Keratinocyte (primary cell): ENCODE measurements around the gene KMT5C. TPM values are rescaled to one million over a fixed set of nuclear protein-coding genes. Genes with fewer than 3 reads are reported as not detected.
A peak's percentile ranks its signal among the peaks of the same experiment; 100 is the strongest.

Experiments used
- DNase-seq: peaks from one replicate; pipeline ENCODE4 v3.0.0-alpha.2; 2011; ENCODE audit warnings: low read depth, missing footprints, low spot score
- FAIRE-seq: peaks from 2 replicates; lab custom pipeline; 2011; peaks lifted over from hg19 to GRCh38; lab: Jason Lieb, UNC
- H2AFZ ChIP-seq: 2 replicates; pipeline ENCODE4 v1.6.0; 2012; ENCODE audit warnings: low read length, control low read depth, inconsistent platforms; ENCODE audit not compliant: control insufficient read depth
- H3K27ac ChIP-seq: 2 replicates; pipeline ENCODE4 v1.5.1; 2011; ENCODE audit warnings: low read length; ENCODE audit not compliant: control insufficient read depth, insufficient read depth
- H3K27me3 ChIP-seq: 3 replicates; pipeline ENCODE4 v1.6.0; 2011; ENCODE audit warnings: low read length; ENCODE audit not compliant: control insufficient read depth, insufficient read depth; ENCODE audit errors: extremely low read depth
- H3K36me3 ChIP-seq, 2 experiments: 2 replicates in 1 of 2; 3 replicates in 1 of 2; pipeline ENCODE4 v1.5.1; 2011; ENCODE audit warnings: low read length in 2 of 2, mild to moderate bottlenecking in 1 of 2; ENCODE audit not compliant: control insufficient read depth in 2 of 2, insufficient read depth in 2 of 2; ENCODE audit errors: extremely low read depth in 1 of 2
- H3K4me1 ChIP-seq: 3 replicates; pipeline ENCODE4 v1.5.1; 2011; ENCODE audit warnings: low read length; ENCODE audit not compliant: control insufficient read depth, insufficient read depth; ENCODE audit errors: extremely low read depth
- H3K4me2 ChIP-seq: 3 replicates; pipeline ENCODE4 v1.6.0; 2011; ENCODE audit warnings: low read depth, low read length; ENCODE audit not compliant: control insufficient read depth, insufficient read depth; ENCODE audit errors: extremely low read depth
- H3K4me3 ChIP-seq, 3 experiments: fragments of 200-600 bp in 1 of 3; sonication (generic) in 1 of 3; 2 replicates in 2 of 3; 3 replicates in 1 of 3; pipeline ENCODE4 v1.5.1; 2011 to 2016; ENCODE audit warnings: low read length in 3 of 3, mild to moderate bottlenecking in 3 of 3, control low read depth in 2 of 3, inconsistent platforms in 1 of 3, low read depth in 1 of 3, mixed read lengths in 1 of 3, mixed run types in 1 of 3, moderate library complexity in 1 of 3; ENCODE audit not compliant: control insufficient read depth in 2 of 3, insufficient read depth in 2 of 3; ENCODE audit errors: extremely low read depth in 1 of 3
- H3K79me2 ChIP-seq: 2 replicates; pipeline ENCODE4 v1.6.0; 2012; ENCODE audit warnings: low read length; ENCODE audit not compliant: control insufficient read depth, insufficient read depth
- H3K9ac ChIP-seq: 3 replicates; pipeline ENCODE4 v1.6.0; 2011; ENCODE audit warnings: low read length; ENCODE audit not compliant: control insufficient read depth, insufficient read depth; ENCODE audit errors: extremely low read depth
- H3K9me1 ChIP-seq: 3 replicates; pipeline ENCODE4 v1.6.0; 2011; ENCODE audit warnings: low read length; ENCODE audit not compliant: control insufficient read depth, insufficient read depth; ENCODE audit errors: extremely low read depth
- H3K9me3 ChIP-seq: 2 replicates; pipeline ENCODE4 v1.5.1; 2012; ENCODE audit warnings: low read depth, low read length; ENCODE audit not compliant: control insufficient read depth
- H4K20me1 ChIP-seq: 3 replicates; pipeline ENCODE4 v1.6.0; 2011; ENCODE audit warnings: low read length; ENCODE audit not compliant: control insufficient read depth, insufficient read depth; ENCODE audit errors: extremely low read depth
- CTCF ChIP-seq, 3 experiments: IDR thresholded peaks in 1 of 3; conservative IDR thresholded peaks in 1 of 3; optimal IDR thresholded peaks in 1 of 3; 2 replicates in 2 of 3; 3 replicates in 1 of 3; pipeline versions ENCODE3 to v1.5.1; 2011; ENCODE audit warnings: low read length in 3 of 3, mild to moderate bottlenecking in 3 of 3, moderate library complexity in 2 of 3, control low read depth in 1 of 3, inconsistent platforms in 1 of 3; ENCODE audit not compliant: insufficient read depth in 2 of 3; ENCODE audit errors: extremely low read depth in 1 of 3
- EZH2 ChIP-seq: IDR thresholded peaks from one replicate; pipeline ENCODE4 v1.6.1; 2012; ENCODE audit warnings: inconsistent platforms, mild to moderate bottlenecking, low read length, moderate library complexity
- dilution Hi-C: fragments of 300-500 bp; cut with MboI; formaldehyde crosslinking; loops from one replicate; pipeline ENCODE4 v1.7.0; 2020; ENCODE audit warnings: low sequenced_read_pairs; ENCODE audit not compliant: extremely low pct_ligation_motif_present
- polyA plus RNA-seq, 5 experiments: library from polyadenylated mRNA; depleted of rRNA in 3 of 5; stranded (reverse) in 3 of 5; stranded (forward) in 1 of 5; unstranded in 1 of 5; fragments of >200 nt; gene quantifications; 1 replicate in 1 of 5; 2 replicates in 3 of 5; 3 replicates in 1 of 5; pipeline versions ENCODE4 v1.2.1 to v1.2.3, GENCODE V29; 2011 to 2012; ENCODE audit warnings: missing spikeins in 2 of 5, low read depth in 1 of 5, low replicate concordance in 1 of 5

KMT5C gene
- polyA plus RNA-seq, 1 donor (not counting 4 experiments of a cell fraction or from before 2014, with no cell fraction given) = 4.3 TPM

- Histone ChIP-seq H3K9ac (no peak overlapping the region), H3K79me2 (peaks cover 23% of the 10 kb centered on the region)
Observed at GRCh38 chr19:55382522-55383054, 42.9 kb downstream of the KMT5C start.

GRCh38 chr19:55383279-55384130 lies 43.8 kb downstream of the KMT5C start:
- Histone ChIP-seq H4K20me1 (peaks cover 23% of the 10 kb centered on the region), H3K27me3 (no peaks in the 10 kb centered on the region), H3K9ac (peak overlapping the region; percentile 92), H3K9me3 (no peaks in the 10 kb centered on the region), H3K4me3 (peak overlapping the region; percentile 33 to 64 (median 56)), H3K4me1 (peaks cover 24% of the 10 kb centered on the region), H3K27ac (peak overlapping the region; percentile 19), H3K9me1 (peaks cover 10% of the 10 kb centered on the region), H2AFZ (peak overlapping the region; percentile 87), H3K4me2 (peak overlapping the region; percentile 93), H3K36me3 (peaks cover 14 to 27% of the 10 kb centered on the region in 2 experiments), H3K79me2 (peaks cover 33% of the 10 kb centered on the region)
- FAIRE-seq = no peak
- DNase-seq = no peak
- TF ChIP-seq CTCF (optimal IDR thresholded peaks at IDR 0.05 in 1 of 3, IDR thresholded peaks at IDR 0.05 in 1 of 3, conservative IDR thresholded peaks at IDR 0.05 in 1 of 3; ENCODE audit: extremely low read depth in 1 of 3, insufficient read depth in 2 of 3, low read length in 3 of 3) (peak in 1 of 3 experiments; percentile 49), EZH2 (no peak)
- dilution Hi-C loops = no loop called here

More at GRCh38 chr19:55382522-55383054, 42.9 kb downstream of the KMT5C start:
- Histone ChIP-seq H4K20me1 (peaks cover 14% of the 10 kb centered on the region), H3K27me3 (no peaks in the 10 kb centered on the region), H3K9me1 (peaks cover 4% of the 10 kb centered on the region), H3K27ac (no peak overlapping the region), H2AFZ (no peak overlapping the region), H3K36me3 (peaks cover 8 to 19% of the 10 kb centered on the region in 2 experiments), H3K4me1 (peaks cover 15% of the 10 kb centered on the region), H3K9me3 (no peaks in the 10 kb centered on the region), H3K4me2 (peak overlapping the region; percentile 86), H3K4me3 (no peak overlapping the region)
- FAIRE-seq (no peak), DNase-seq (no peak)
- dilution Hi-C loops = no loop called here
- no peak for TF ChIP-seq EZH2
- TF ChIP-seq CTCF (optimal IDR thresholded peaks at IDR 0.05 in 1 of 3, IDR thresholded peaks at IDR 0.05 in 1 of 3, conservative IDR thresholded peaks at IDR 0.05 in 1 of 3; ENCODE audit: extremely low read depth in 1 of 3, insufficient read depth in 2 of 3, low read length in 3 of 3) = no peak
